GM12874 (cell line): ENCODE data around the gene ZNF236.

ENCODE experiments used
- CTCF ChIP-seq: IDR thresholded peaks from 2 replicates; pipeline ENCODE4 v1.5.1; 2011; ENCODE audit warnings: low read depth, mild to moderate bottlenecking, control low read depth, low read length, moderate library complexity; ENCODE audit not compliant: insufficient read depth

Gene ZNF236

GRCh38 chr18:76941284-76941683 is 118.9 kb downstream of the ZNF236 start:
- TF ChIP-seq CTCF, result no peak

- TF ChIP-seq CTCF, result no peak
Observed at GRCh38 chr18:76943542-76944339, 121.4 kb downstream of the ZNF236 start.

GRCh38 chr18:76948345-76948744 is 126.0 kb downstream of the ZNF236 start:
- TF ChIP-seq CTCF, result no peak

GRCh38 chr18:76951456-76952247 is 129.3 kb downstream of the ZNF236 start:
- no peak for TF ChIP-seq CTCF

GRCh38 chr18:76952747-76953146 is 130.4 kb downstream of the ZNF236 start:
- no peak for TF ChIP-seq CTCF

- TF ChIP-seq CTCF, result no peak
Observed at GRCh38 chr18:76953156-76953555, 130.8 kb downstream of the ZNF236 start.

GRCh38 chr18:76953583-76954233 is 131.4 kb downstream of the ZNF236 start:
- TF ChIP-seq CTCF, result no peak
